Thyroid gland (tissue), 4 donors: ENCODE data around the gene ATF6. TPM values are rescaled to one million over a fixed set of nuclear protein-coding genes. Genes with fewer than 3 reads are reported as not detected.

Source experiments
- DNase-seq, 2 donors: peaks; one replicate each; pipeline ENCODE4 v3.0.0-alpha.2; 2019
- H3K27ac ChIP-seq, 3 donors: fragments of 200-600 bp; sonication (generic); 1 replicate in 2 of 3; 2 replicates in 1 of 3; pipeline ENCODE4 v1.5.1; 2016 to 2019; ENCODE audit warnings: mild to moderate bottlenecking in 1 of 3, moderate library complexity in 1 of 3
- H3K27me3 ChIP-seq: fragments of 200-600 bp; sonication (generic); one replicate; pipeline ENCODE4 v1.5.1; 2019
- H3K36me3 ChIP-seq, 2 donors: fragments of 200-600 bp; sonication (generic); one replicate each; pipeline ENCODE4 v1.5.1; 2016 to 2019
- H3K4me1 ChIP-seq, 2 donors: fragments of 200-600 bp; sonication (generic); one replicate each; pipeline ENCODE4 v1.5.1; 2017 to 2019
- H3K4me3 ChIP-seq, 3 donors: fragments of 200-600 bp; sonication (generic); replicated peaks in 1 of 3; 1 replicate in 2 of 3; 2 replicates in 1 of 3; pipeline ENCODE4 v1.5.1; 2016; ENCODE audit warnings: mild to moderate bottlenecking in 1 of 3
- H3K9me3 ChIP-seq: fragments of 200-600 bp; sonication (generic); one replicate; pipeline ENCODE4 v1.5.1; 2017
- CTCF ChIP-seq, 6 experiments: fragments of 200-600 bp in 3 of 6; fragments of 450-650 bp in 3 of 6; sonication (generic) in 3 of 6; IDR thresholded peaks; one replicate each; pipeline ENCODE4 v1.5.1; 2016 to 2019; ENCODE audit warnings: antibody characterized with exemption in 6 of 6, mild to moderate bottlenecking in 2 of 6, inconsistent platforms in 1 of 6, moderate library complexity in 1 of 6
- POLR2A ChIP-seq, 2 donors: fragments of 450-650 bp; IDR thresholded peaks; one replicate each; pipeline ENCODE4 v1.6.1; 2017; ENCODE audit warnings: antibody characterized with exemption in 2 of 2, mild to moderate bottlenecking in 2 of 2, moderate library complexity in 1 of 2
- WGBS, 2 donors: methylation state at CpG; one replicate each; pipeline ENCODE4 v1.1.5; 2017; 5-methylcytosine and 5-hydroxymethylcytosine counted together
- intact Hi-C: fragments of 100-400 bp; cut with DNase I; formaldehyde crosslinking; loops from one replicate; pipeline ENCODE4 v1.15.1; 2023
- total RNA-seq, 4 donors: library from RNA; depleted of rRNA; stranded (reverse); fragments of >200 nt; gene quantifications; one replicate each; pipeline ENCODE4 v1.2.3, GENCODE V29; 2016

ATF6 gene
- total RNA-seq, 4 donors from 2014 or later, result 35.8 to 45.6 (median 38.7) TPM

- Histone ChIP-seq H3K36me3 (no peaks in the 10 kb centered on the region), H3K4me3 (no peak overlapping the region), H3K4me1 (no peaks in the 10 kb centered on the region), H3K27ac (no peak overlapping the region), H3K27me3 (no peaks in the 10 kb centered on the region), H3K9me3 (no peaks in the 10 kb centered on the region)
- intact Hi-C loops, result no loop called here
- WGBS, 2 donors, result 80 to 86% methylated on average over 5 of the region's 5 CpGs
- TF ChIP-seq POLR2A (IDR thresholded peaks at IDR 0.05) (no peak), CTCF (IDR thresholded peaks at IDR 0.05) (no peak)
- no peak for DNase-seq
Observed at GRCh38 chr1:161946071-161946987, 180.2 kb downstream of the ATF6 start.

- WGBS, 2 donors, result 78 to 81% methylated on average over 4 of the region's 4 CpGs
- Histone ChIP-seq H3K4me3 (no peak overlapping the region), H3K27ac (no peak overlapping the region), H3K4me1 (peaks cover 0 to 1% of the 10 kb centered on the region in 2 donors), H3K27me3 (no peaks in the 10 kb centered on the region), H3K9me3 (no peaks in the 10 kb centered on the region), H3K36me3 (no peaks in the 10 kb centered on the region)
- DNase-seq, result no peak
- intact Hi-C loops, result no loop called here
- TF ChIP-seq CTCF (IDR thresholded peaks at IDR 0.05), result no peak
- TF ChIP-seq POLR2A (IDR thresholded peaks at IDR 0.05), result no peak
Observed at GRCh38 chr1:161948435-161948834, 182.3 kb downstream of the ATF6 start.

DNA sequence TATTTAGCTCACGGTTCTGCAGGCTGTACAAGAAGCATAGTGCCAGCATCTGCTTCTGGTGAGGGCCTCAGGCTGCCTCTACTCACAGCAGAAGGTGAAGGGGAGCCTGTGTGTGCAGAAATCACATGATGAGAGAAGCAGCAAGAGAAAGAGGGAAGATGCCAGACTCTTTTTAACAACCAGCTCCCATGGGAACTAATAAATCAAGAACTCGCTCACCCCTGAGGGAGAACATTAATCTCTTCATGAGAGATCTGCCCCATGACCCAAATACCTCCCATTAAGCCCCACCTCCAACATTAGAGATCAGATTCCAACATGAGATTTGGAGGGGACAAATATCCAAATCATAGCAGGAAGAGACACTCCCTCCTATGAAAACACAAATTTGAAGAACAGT lies 183.4 kb downstream of the ATF6 start:
- H3K27ac ChIP-seq, result no peak overlapping the region
- no peaks in the 10 kb centered on the region for H3K9me3 ChIP-seq
- 86 to 94% methylated on average over 2 of the region's 2 CpGs for WGBS, 2 donors
- no peak for DNase-seq
- intact Hi-C loops, result no loop called here
- TF ChIP-seq POLR2A (IDR thresholded peaks at IDR 0.05) (no peak), CTCF (IDR thresholded peaks at IDR 0.05) (no peak)
- H3K27me3 ChIP-seq, result no peaks in the 10 kb centered on the region
- H3K4me3 ChIP-seq, result no peak overlapping the region
- H3K36me3 ChIP-seq, result no peaks in the 10 kb centered on the region
- H3K4me1 ChIP-seq, result peaks cover 0 to 10% of the 10 kb centered on the region in 2 donors

- Histone ChIP-seq H3K4me1 (peaks cover 0 to 10% of the 10 kb centered on the region in 2 donors), H3K4me3 (no peak overlapping the region), H3K9me3 (no peaks in the 10 kb centered on the region), H3K36me3 (no peaks in the 10 kb centered on the region), H3K27me3 (no peaks in the 10 kb centered on the region), H3K27ac (no peak overlapping the region)
- intact Hi-C loops, result no loop called here
- no peak for DNase-seq
- 90 to 92% methylated on average over 1 of the region's 1 CpG for WGBS, 2 donors
- no peak for TF ChIP-seq POLR2A (IDR thresholded peaks at IDR 0.05)
- no peak for TF ChIP-seq CTCF (IDR thresholded peaks at IDR 0.05)
Observed at GRCh38 chr1:161950377-161950776, 184.3 kb downstream of the ATF6 start.

- Histone ChIP-seq H3K4me3 (no peak overlapping the region), H3K36me3 (no peaks in the 10 kb centered on the region), H3K27me3 (no peaks in the 10 kb centered on the region), H3K9me3 (no peaks in the 10 kb centered on the region), H3K4me1 (peaks cover 0 to 10% of the 10 kb centered on the region in 2 donors), H3K27ac (no peak overlapping the region)
- WGBS, 2 donors, result 90 to 91% methylated on average over 1 of the region's 1 CpG
- TF ChIP-seq CTCF (IDR thresholded peaks at IDR 0.05) (no peak), POLR2A (IDR thresholded peaks at IDR 0.05) (no peak)
- DNase-seq, result no peak
- intact Hi-C loops, result no loop called here
Observed at GRCh38 chr1:161951646-161952045, 185.5 kb downstream of the ATF6 start.
